Endothelial cell of umbilical vein (primary cell): ENCODE data around the gene ZBTB40. TPM values are rescaled to one million over a fixed set of nuclear protein-coding genes. Genes with fewer than 3 reads are reported as not detected.

Experiments used
- BruUV-seq: library from RNA; stranded (reverse); fragments of 400-500 nt; replicated peaks from 2 replicates; lab custom pipeline; 2021; lab: Mats Ljungman, UMichigan
- CTCF ChIA-PET: fragments of 300-600, 350-600 bp; sonication (Branson Sonifier 250); formaldehyde crosslinking; loops from one replicate; lab custom pipeline; 2021; ENCODE audit warnings: antibody characterized with exemption, inconsistent platforms; lab: Charles Lee
- POLR2A ChIA-PET: fragments of 300-600, 350-600 bp; sonication (Branson Sonifier 250); formaldehyde crosslinking; loops from one replicate; lab custom pipeline; 2021; ENCODE audit warnings: antibody characterized with exemption, inconsistent platforms; lab: Charles Lee
- DNase-seq: peaks from one replicate; pipeline ENCODE4 v3.0.0-alpha.2; 2011; ENCODE audit warnings: low read depth, low spot score
- FAIRE-seq: peaks from 2 replicates; lab custom pipeline; 2011; peaks lifted over from hg19 to GRCh38; lab: Jason Lieb, UNC
- H2AFZ ChIP-seq: 2 replicates; pipeline ENCODE4 v1.6.0; 2012; ENCODE audit warnings: low read depth, low read length, control low read depth, inconsistent platforms
- H3K27ac ChIP-seq: 2 replicates; pipeline ENCODE4 v1.5.1; 2011; ENCODE audit warnings: low read depth, mild to moderate bottlenecking, control low read depth, low read length, moderate library complexity; ENCODE audit not compliant: insufficient read depth
- H3K27me3 ChIP-seq, 2 experiments: 2 replicates each; pipeline versions ENCODE4 v1.6.0 to v1.6.1; 2011; ENCODE audit warnings: low read length in 2 of 2, mixed read lengths in 1 of 2; ENCODE audit not compliant: control insufficient read depth in 2 of 2, insufficient read depth in 2 of 2
- H3K36me3 ChIP-seq, 2 experiments: 2 replicates in 1 of 2; 3 replicates in 1 of 2; pipeline ENCODE4 v1.5.1; 2011; ENCODE audit warnings: low read length in 2 of 2, mild to moderate bottlenecking in 1 of 2, moderate library complexity in 1 of 2; ENCODE audit not compliant: control insufficient read depth in 2 of 2, insufficient read depth in 2 of 2; ENCODE audit errors: extremely low read depth in 1 of 2
- H3K4me1 ChIP-seq: 3 replicates; pipeline ENCODE4 v1.5.1; 2011; ENCODE audit warnings: mild to moderate bottlenecking, low read length; ENCODE audit not compliant: control insufficient read depth, insufficient read depth; ENCODE audit errors: extremely low read depth
- H3K4me2 ChIP-seq: 2 replicates; pipeline ENCODE4 v1.6.1; 2011; ENCODE audit warnings: low read length, control low read depth, mixed read lengths; ENCODE audit not compliant: insufficient read depth
- H3K4me3 ChIP-seq, 3 experiments: fragments of 200-600 bp in 1 of 3; sonication (generic), shearing (Covaris generic) in 1 of 3; replicated peaks in 1 of 3; 2 replicates each; pipeline ENCODE4 v1.5.1; 2011 to 2016; ENCODE audit warnings: control low read depth in 3 of 3, low read length in 3 of 3, mild to moderate bottlenecking in 2 of 3, inconsistent platforms in 1 of 3, low read depth in 1 of 3, moderate library complexity in 1 of 3; ENCODE audit not compliant: insufficient read depth in 1 of 3
- H3K79me2 ChIP-seq: 2 replicates; pipeline ENCODE4 v1.6.0; 2012; ENCODE audit warnings: low read length, inconsistent platforms; ENCODE audit not compliant: control insufficient read depth, insufficient read depth
- H3K9ac ChIP-seq: replicated peaks from 2 replicates; pipeline ENCODE3; 2011; ENCODE audit warnings: low read length, control low read depth; ENCODE audit not compliant: insufficient read depth; ENCODE audit errors: extremely low read depth
- H3K9me1 ChIP-seq: replicated peaks from 3 replicates; pipeline ENCODE4 v1.6.0; 2011; ENCODE audit warnings: mild to moderate bottlenecking, low read length; ENCODE audit not compliant: control insufficient read depth, insufficient read depth; ENCODE audit errors: extremely low read depth
- H3K9me3 ChIP-seq: replicated peaks from 2 replicates; pipeline ENCODE4 v1.5.1; 2012; ENCODE audit warnings: low read length, inconsistent platforms; ENCODE audit not compliant: control insufficient read depth, insufficient read depth
- H4K20me1 ChIP-seq: replicated peaks from 2 replicates; pipeline ENCODE3; 2011; ENCODE audit warnings: mild to moderate bottlenecking, low read length; ENCODE audit not compliant: control insufficient read depth, insufficient read depth; ENCODE audit errors: extremely low read depth
- EZH2 ChIP-seq: IDR thresholded peaks from 2 replicates; pipeline ENCODE4 v1.6.1; 2012; ENCODE audit warnings: borderline replicate concordance, low read depth, mild to moderate bottlenecking, moderate library complexity, low read length, inconsistent platforms; ENCODE audit not compliant: severe bottlenecking
- JUN ChIP-seq: IDR thresholded peaks from 2 replicates; pipeline ENCODE4 v1.6.1; 2011; ENCODE audit warnings: borderline replicate concordance, low read depth; ENCODE audit not compliant: insufficient read length, insufficient read depth
- POLR2AphosphoS5 ChIP-seq: IDR thresholded peaks from 2 replicates; pipeline ENCODE4 v1.6.1; 2012; ENCODE audit warnings: low read depth, mild to moderate bottlenecking, control low read depth, low read length, moderate library complexity; ENCODE audit not compliant: insufficient read depth
- dilution Hi-C: fragments of 300-500 bp; cut with MboI; formaldehyde crosslinking; loops from one replicate; pipeline ENCODE4 v1.15.0; 2019; ENCODE audit warnings: low sequenced_read_pairs; ENCODE audit not compliant: extremely low pct_ligation_motif_present
- intact Hi-C: fragments of 100-400 bp; cut with micrococcal nuclease; formaldehyde crosslinking; loops from one replicate; pipeline ENCODE4 v1.10.0; 2022
- polyA plus RNA-seq, 4 experiments: library from polyadenylated mRNA; depleted of rRNA in 3 of 4; stranded (reverse) in 3 of 4; unstranded in 1 of 4; fragments of >200 nt; gene quantifications; 2 replicates each; pipeline versions ENCODE4 v1.2.1 to v1.2.3, GENCODE V29; 2011 to 2012; ENCODE audit warnings: missing spikeins in 1 of 4
- total RNA-seq: library from RNA; stranded (reverse); gene quantifications from 2 replicates; pipeline ENCODE4 v1.2.3, GENCODE V29; 2021

Gene ZBTB40
- total and polyA plus RNA-seq, 2 donors (not counting 3 experiments of a cell fraction or from before 2014, with no cell fraction given) = 12.3 to 21.3 TPM

GRCh38 chr1:22440582-22440981 lies 11.1 kb upstream of the ZBTB40 start:
- dilution Hi-C loops = no loop called here
- no peak for FAIRE-seq

GRCh38 chr1:22442212-22442894 lies 9.3 kb upstream of the ZBTB40 start:
- CTCF ChIA-PET = no interaction called here
- Histone ChIP-seq H3K79me2 (no peaks in the 10 kb centered on the region), H3K9me1 (no peaks in the 10 kb centered on the region), H3K27ac (no peak overlapping the region), H3K27me3 (no peaks in the 10 kb centered on the region), H3K4me1 (no peaks in the 10 kb centered on the region), H2AFZ (no peak overlapping the region), H3K9me3 (peaks cover 4% of the 10 kb centered on the region), H3K4me3 (no peak overlapping the region), H3K36me3 (no peaks in the 10 kb centered on the region), H4K20me1 (no peaks in the 10 kb centered on the region), H3K9ac (no peak overlapping the region), H3K4me2 (no peak overlapping the region)
- no TSS peak for BruUV-seq
- FAIRE-seq (no peak), DNase-seq (no peak)
- TF ChIP-seq JUN (no peak), POLR2AphosphoS5 (no peak)
- intact Hi-C loops (no loop called here), dilution Hi-C loops (no loop called here)
- POLR2A ChIA-PET = no interaction called here

More at GRCh38 chr1:22440582-22440981, 11.1 kb upstream of the ZBTB40 start:
- H3K9me3 ChIP-seq = peaks cover 4% of the 10 kb centered on the region
- H2AFZ ChIP-seq = no peak overlapping the region
- no peak overlapping the region for H3K4me2 ChIP-seq
- no peaks in the 10 kb centered on the region for H3K4me1 ChIP-seq
- no peaks in the 10 kb centered on the region for H3K9me1 ChIP-seq
- DNase-seq = no peak
- peaks cover 0 to 4% of the 10 kb centered on the region in 2 experiments for H3K27me3 ChIP-seq
- no peak overlapping the region for H3K27ac ChIP-seq
- H3K79me2 ChIP-seq = no peaks in the 10 kb centered on the region
- ChIA-PET CTCF (interaction anchor here (1.1 kb wide), 1 partner anchor 201 kb away, joined by 4 read pairs; no protein-coding TSS in a partner anchor), POLR2A (no interaction called here)
- no peak overlapping the region for H3K9ac ChIP-seq
- H3K4me3 ChIP-seq = no peak overlapping the region
- no peaks in the 10 kb centered on the region for H4K20me1 ChIP-seq
- no TSS peak for BruUV-seq
- no peak for TF ChIP-seq EZH2
- no peak for TF ChIP-seq JUN
- no peaks in the 10 kb centered on the region for H3K36me3 ChIP-seq
- intact Hi-C loops = no loop called here
